Measurements from ENCODE around the gene CRYGC.
"Not testable (repeated sequence)": the region's sequence is repeated elsewhere in the genome, so short reads cannot be mapped to it uniquely, and the experiment has no call there.

CRYGC gene
- total RNA-seq: 0 reads per million in 2 donors

GRCh38 chr2:208129744-208130711 is at the start of gene CRYGC:
Gene CRYGC (minus strand): TSS chr2:208129828. CDS start chr2:208129792, 36 bp downstream.
- no peak for DNase-seq

GRCh38 chr2:208179028-208179609 is 49.5 kb upstream of the CRYGC start:
- DNase-seq: no peak

GRCh38 chr2:208175840-208176153 is 46.2 kb upstream of the CRYGC start:
- no peak for DNase-seq

GRCh38 chr2:208175069-208175839 is 45.6 kb upstream of the CRYGC start:
- DNase-seq: peak in 4 of 5 experiments; percentile 17 to 54 (median 21)

DNA sequence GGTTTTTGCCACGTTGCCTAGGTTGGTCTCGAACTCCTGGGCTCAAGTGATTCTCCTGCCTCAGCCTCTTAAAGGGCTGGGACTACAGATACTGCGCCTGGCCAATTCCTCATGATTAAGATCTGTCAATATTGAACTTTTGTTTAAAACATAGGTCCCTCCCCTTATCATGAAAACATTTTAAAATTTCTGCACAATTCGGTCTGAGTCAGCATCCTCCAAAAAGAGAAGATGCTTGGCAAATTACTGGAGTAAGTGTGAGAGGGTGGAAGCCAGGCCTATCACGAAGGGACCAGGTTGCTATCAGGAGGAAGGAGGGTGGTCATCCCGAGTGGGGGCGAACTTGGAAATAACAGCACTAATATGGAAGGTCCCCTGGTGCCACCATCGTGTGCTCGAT is 44.5 kb upstream of the CRYGC start:
- DNase-seq: no peak

DNA sequence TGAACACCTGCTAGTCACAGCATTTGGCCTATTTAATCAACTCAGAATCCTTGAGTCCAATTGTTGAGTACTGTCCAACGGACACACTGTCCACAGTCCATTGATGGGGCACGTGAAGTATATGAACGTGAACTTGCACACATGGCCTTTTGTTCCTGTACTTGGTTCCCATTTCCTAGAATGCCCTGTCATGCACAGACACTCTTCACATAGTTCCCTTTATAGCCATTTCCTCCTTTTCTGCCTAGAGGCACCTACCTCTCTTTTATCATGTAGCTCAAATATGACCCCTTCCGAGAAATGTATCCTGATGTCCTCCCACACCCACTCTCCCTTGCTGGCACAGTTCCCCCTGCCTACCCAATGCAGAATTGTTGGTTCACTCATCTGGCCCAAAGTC is 42.5 kb upstream of the CRYGC start:
- no peak for DNase-seq

GRCh38 chr2:208164951-208165755 is 35.5 kb upstream of the CRYGC start:
- no peak for DNase-seq

GRCh38 chr2:208163489-208163888 is 33.9 kb upstream of the CRYGC start, which contains the start of gene CRYGA:
Gene CRYGA (minus strand): TSS chr2:208163589. CDS start chr2:208163556, 33 bp downstream.
- DNase-seq: no peak

DNA sequence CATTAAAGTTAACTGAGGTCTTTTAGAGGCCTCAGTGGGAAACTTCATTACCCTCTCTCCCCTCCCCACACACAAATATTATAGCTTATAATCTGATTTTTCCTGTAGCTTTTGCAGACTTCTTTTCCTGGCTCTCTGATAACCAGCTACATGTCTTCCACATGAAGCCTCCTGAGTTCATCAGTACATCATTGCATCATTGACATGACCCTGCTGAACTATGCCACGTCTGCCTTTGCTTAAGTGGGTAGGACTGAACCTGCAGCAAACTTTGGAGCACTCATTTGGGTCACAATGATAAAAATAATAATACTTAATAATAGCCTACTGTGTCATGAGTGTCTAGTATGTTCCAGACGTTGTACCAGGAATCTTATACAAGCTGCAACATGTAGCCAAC is 26.8 kb upstream of the CRYGC start:
- DNase-seq: no peak

GRCh38 chr2:208153156-208153555 is 23.5 kb upstream of the CRYGC start:
- peak in 1 of 5 experiments; percentile 13 for DNase-seq

GRCh38 chr2:208150956-208151355 is 21.3 kb upstream of the CRYGC start:
- DNase-seq: no peak

DNA sequence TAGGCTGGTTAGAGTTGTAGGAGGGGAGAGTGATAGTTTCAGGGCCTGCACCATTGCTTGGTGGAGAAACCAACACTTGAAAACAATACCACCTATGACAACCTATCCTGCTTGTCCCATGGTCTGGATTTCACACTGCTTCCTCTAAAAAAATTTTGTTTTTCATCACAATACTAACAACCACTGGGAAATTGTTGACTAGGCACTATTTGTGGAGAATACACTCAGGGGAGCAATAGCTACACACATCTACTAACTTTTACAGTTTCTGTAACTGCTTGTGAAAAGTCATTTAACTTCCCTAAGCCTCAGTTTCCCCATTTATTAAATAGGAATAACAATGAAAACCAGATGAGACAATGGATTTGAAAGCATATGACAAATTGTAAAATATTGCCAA is 20.5 kb upstream of the CRYGC start:
- DNase-seq: no peak

- no peak for DNase-seq
Observed at GRCh38 chr2:208148803-208149202, 19.2 kb upstream of the CRYGC start.

GRCh38 chr2:208147759-208148158 is 18.1 kb upstream of the CRYGC start:
- no peak for DNase-seq

DNA sequence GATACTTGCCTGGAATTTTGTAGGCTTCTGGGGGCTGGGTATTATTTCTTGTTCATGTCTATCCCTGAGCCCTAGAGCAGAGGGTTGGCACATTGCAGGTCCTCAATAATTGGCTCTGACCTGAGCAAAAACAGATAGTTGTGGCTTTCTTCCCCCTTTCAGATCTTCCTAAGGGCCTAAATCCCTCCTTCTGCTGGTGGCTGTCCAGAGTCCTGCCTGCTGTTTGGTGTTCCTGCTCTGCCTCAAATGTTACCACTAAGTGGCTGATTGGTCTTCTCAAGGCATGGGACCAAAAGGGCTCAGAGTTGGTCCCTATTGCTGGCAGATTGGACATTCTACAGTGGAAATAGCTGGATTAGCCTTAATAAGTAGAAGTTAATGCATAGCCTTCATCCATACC is 17.4 kb upstream of the CRYGC start:
- DNase-seq: no peak

- DNase-seq: no peak
Observed at GRCh38 chr2:208146006-208146405, 16.4 kb upstream of the CRYGC start, which contains the start of gene CRYGB. Gene CRYGB (minus strand): TSS chr2:208146158. CDS start chr2:208146120, 38 bp downstream.

DNA sequence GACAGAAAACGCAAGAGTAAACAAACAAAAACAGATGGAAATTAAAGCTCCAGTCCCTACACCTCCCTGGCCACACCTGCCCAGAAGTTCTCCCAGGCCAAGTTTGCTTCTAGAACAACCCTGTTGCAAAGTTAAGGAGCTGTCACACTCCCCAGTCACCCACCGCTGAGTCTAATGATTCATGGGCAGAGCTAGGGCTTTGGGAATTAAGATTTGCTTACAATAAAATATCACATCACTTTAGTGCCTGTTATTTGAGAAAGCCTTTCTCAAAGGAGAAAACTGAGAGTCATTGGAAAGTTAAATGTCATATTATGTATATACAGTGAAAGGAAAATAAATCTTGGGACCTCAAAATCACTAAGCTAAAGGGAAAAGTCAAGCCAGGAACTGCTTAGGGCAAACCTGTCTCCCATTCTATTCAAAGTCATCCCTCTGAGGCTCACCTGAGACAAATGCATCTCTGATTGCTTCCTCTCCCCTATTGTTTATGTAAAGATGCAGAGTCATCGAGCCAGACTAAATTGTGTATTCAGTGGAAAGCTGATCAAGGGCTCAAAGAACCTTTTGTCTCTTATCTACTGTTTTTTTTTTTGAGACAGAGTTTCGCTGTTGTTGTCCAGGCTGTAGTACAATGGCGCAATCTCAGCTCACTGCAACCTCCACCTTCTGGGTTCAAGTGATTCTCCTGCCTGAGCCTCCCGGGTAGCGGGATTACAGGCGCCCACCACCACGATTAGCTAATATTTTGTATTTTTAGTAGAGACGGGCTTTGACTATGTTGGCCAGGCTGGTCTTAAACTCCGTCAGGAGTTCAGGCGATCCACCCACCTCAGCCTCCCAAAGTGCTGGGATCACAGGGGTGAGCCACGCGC is 13.5 kb upstream of the CRYGC start:
- no peak for DNase-seq

- no peak for DNase-seq
Observed at GRCh38 chr2:208142240-208142924, 12.8 kb upstream of the CRYGC start.

- no peak for DNase-seq
Observed at GRCh38 chr2:208139447-208139846, 9.8 kb upstream of the CRYGC start.

GRCh38 chr2:208138334-208138733 is 8.7 kb upstream of the CRYGC start:
- not testable (repeated sequence) for DNase-seq

DNA sequence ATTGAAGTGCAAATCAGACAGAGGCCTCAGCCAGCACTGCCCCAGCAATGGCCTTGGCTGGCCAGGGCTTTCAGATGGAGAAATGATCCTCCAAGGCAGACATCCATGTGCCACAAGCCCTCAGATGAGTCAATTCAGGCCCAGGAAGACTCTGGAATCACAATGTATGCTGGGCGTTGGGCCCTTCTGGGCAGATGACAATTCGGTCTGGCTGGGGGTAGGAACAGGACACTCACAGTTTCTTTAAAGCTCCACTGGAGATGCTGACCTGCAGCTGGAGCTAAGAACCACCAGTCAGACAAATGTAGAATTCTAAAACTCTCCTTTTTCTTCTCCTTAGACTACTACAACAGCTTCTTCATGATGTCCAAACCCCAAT is 7.1 kb upstream of the CRYGC start:
- DNase-seq: no peak

Data from T-helper 2 cell (primary cell).